Natural killer cell (primary cell): ENCODE measurements around the gene GNG7. TPM values are rescaled to one million over a fixed set of nuclear protein-coding genes. Genes with fewer than 3 reads are reported as not detected.

Experiments used
- ATAC-seq, 3 donors: fragments of 150-1000 bp in 2 of 3; fragments of 200-7000 bp in 1 of 3; cut with Tn5 transposase; 1 replicate in 1 of 3; 2 replicates in 2 of 3; pipeline ENCODE4 v1.10.0; 2021; ENCODE audit warnings: mild to moderate bottlenecking in 2 of 3, moderate library complexity in 2 of 3
- DNase-seq, 2 donors: peaks; one replicate each; pipeline versions ENCODE4 v3.0.0 to v3.0.0-alpha.2; 2013 to 2021; ENCODE audit warnings: mixed read lengths in 1 of 2
- H3K27ac ChIP-seq: one replicate; pipeline ENCODE4 v1.5.1; 2013; ENCODE audit warnings: mild to moderate bottlenecking, low read length
- H3K27me3 ChIP-seq: one replicate; pipeline ENCODE4 v1.6.1; 2013; ENCODE audit warnings: low read length; ENCODE audit not compliant: control insufficient read depth, insufficient read depth
- H3K36me3 ChIP-seq: one replicate; pipeline ENCODE4 v1.6.1; 2013; ENCODE audit warnings: low read length; ENCODE audit not compliant: control insufficient read depth, insufficient read depth
- H3K4me1 ChIP-seq: one replicate; pipeline ENCODE4 v1.6.1; 2013; ENCODE audit warnings: low read length; ENCODE audit not compliant: control insufficient read depth, insufficient read depth
- H3K4me3 ChIP-seq: one replicate; pipeline ENCODE4 v1.5.1; 2013; ENCODE audit warnings: low read length
- H3K9me3 ChIP-seq: one replicate; pipeline ENCODE4 v1.6.1; 2013; ENCODE audit warnings: low read length; ENCODE audit not compliant: control insufficient read depth, insufficient read depth
- H3K27ac Mint-ChIP-seq, 2 donors: one replicate each; pipeline ENCODE4 v1.8.0; 2022; ENCODE audit warnings: mild to moderate bottlenecking in 2 of 2, mixed read lengths in 2 of 2, moderate library complexity in 1 of 2
- H3K27me3 Mint-ChIP-seq, 2 donors: one replicate each; pipeline ENCODE4 v1.8.0; 2022; ENCODE audit warnings: low read depth in 2 of 2, mixed read lengths in 2 of 2
- H3K36me3 Mint-ChIP-seq: one replicate; pipeline ENCODE4 v1.8.0; 2022; ENCODE audit warnings: mixed read lengths
- H3K4me1 Mint-ChIP-seq, 2 donors: one replicate each; pipeline ENCODE4 v1.8.0; 2022; ENCODE audit warnings: mixed read lengths in 2 of 2
- H3K4me3 Mint-ChIP-seq: one replicate; pipeline ENCODE4 v1.8.0; 2022; ENCODE audit warnings: mild to moderate bottlenecking, moderate library complexity, mixed read lengths
- H3K9me3 Mint-ChIP-seq, 2 donors: one replicate each; pipeline ENCODE4 v1.8.0; 2022; ENCODE audit warnings: mixed read lengths in 2 of 2
- CTCF ChIP-seq: fragments of 200-600 bp; IDR thresholded peaks from one replicate; pipeline ENCODE4 v1.8.0; 2022; ENCODE audit warnings: antibody characterized with exemption
- WGBS: methylation state at CpG from one replicate; pipeline ENCODE4 v1.1.7; 2013; ENCODE audit warnings: missing lambda C conversion rate; ENCODE audit not compliant: insufficient coverage; 5-methylcytosine and 5-hydroxymethylcytosine counted together
- intact Hi-C: fragments of 100-400 bp; cut with micrococcal nuclease; formaldehyde crosslinking; loops from one replicate; pipeline ENCODE4 v1.14.2; 2022
- total RNA-seq, 4 donors: library from RNA; stranded (reverse); fragments of 120-200 nt in 1 of 4; gene quantifications; one replicate each; pipeline versions ENCODE4 v1.2.3 to v1.2.4, GENCODE V29; 2013 to 2022

GNG7 gene
- total RNA-seq, 3 donors from 2014 or later (not counting 1 experiment from before 2014, with no cell fraction given), result 0.75 to 4.8 (median 1.5) TPM

DNA sequence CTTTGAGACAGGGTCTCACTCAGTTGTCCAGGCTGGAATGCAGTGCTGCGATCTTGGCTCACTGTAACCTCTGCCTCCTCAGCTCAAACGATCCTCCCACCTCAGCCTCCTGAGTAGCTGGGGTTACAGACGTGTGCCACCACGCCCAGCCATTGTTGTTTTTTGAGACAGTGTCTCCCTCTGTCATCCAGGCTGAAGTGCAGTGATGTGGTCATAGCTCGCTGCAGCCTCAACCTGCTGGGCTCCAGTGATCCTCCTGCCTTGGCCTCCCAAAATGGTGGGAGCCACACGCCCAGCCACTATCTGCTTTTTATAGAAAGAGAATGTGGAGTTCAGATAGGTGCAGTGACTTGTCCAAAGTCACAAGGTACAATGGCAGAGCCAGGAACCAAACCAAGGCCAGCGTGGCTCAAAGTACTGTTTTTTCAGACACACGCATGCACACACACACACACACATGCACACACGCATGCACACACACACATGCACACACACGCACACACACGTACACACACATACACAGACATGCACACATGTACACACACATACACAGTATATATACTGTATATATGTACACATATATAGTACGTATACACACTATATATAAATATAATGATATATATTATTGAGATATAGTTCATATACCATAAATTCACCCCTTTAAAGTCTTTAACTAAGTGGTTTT lies 220.0 kb downstream of the GNG7 start:
- Histone ChIP-seq H3K27me3 (no peaks in the 10 kb centered on the region), H3K4me1 (peaks cover 24% of the 10 kb centered on the region), H3K4me3 (no peak overlapping the region), H3K9me3 (peaks cover 8% of the 10 kb centered on the region), H3K27ac (no peak overlapping the region), H3K36me3 (peaks cover 3% of the 10 kb centered on the region)
- peaks cover 0 to 3% of the 10 kb centered on the region in 2 donors for H3K9me3 Mint-ChIP-seq
- peaks cover 12 to 21% of the 10 kb centered on the region in 2 donors for H3K4me1 Mint-ChIP-seq
- H3K27ac Mint-ChIP-seq, result no peak overlapping the region
- 87% methylated on average over 9 of the region's 12 CpGs for WGBS
- no peaks in the 10 kb centered on the region for H3K27me3 Mint-ChIP-seq
- DNase-seq (no peak), ATAC-seq (no peak)
- no peak for TF ChIP-seq CTCF
- H3K4me3 Mint-ChIP-seq, result no peak overlapping the region
- no peaks in the 10 kb centered on the region for H3K36me3 Mint-ChIP-seq
- intact Hi-C loops, result no loop called here

DNA sequence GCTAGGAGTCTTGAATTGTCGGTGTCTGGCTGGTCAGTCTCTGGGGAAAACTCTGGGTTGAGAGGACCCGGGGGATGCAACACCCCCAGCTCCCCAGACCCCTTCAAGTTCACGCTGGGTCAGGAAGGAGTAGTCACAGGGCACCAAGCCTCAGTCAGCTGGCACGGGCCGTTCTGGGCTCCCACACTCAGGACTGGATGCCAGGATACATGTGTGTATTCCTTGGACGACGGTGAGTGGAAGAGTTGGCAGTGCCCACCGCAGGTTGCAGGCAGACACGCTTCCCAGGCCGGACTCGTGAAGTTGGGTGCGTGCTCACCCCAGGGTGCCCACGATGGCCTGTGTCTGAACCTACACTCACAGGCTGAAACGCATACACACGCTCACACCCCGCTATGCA lies 221.0 kb downstream of the GNG7 start:
- H3K4me3 Mint-ChIP-seq, result no peak overlapping the region
- peaks cover 31% of the 10 kb centered on the region for H3K4me1 ChIP-seq
- no peaks in the 10 kb centered on the region for H3K36me3 Mint-ChIP-seq
- peak overlapping the region in 1 of 2 donors; percentile 26 for H3K27ac Mint-ChIP-seq
- TF ChIP-seq CTCF, result no peak
- H3K4me3 ChIP-seq, result no peak overlapping the region
- H3K9me3 ChIP-seq, result peaks cover 8% of the 10 kb centered on the region
- H3K9me3 Mint-ChIP-seq, result peaks cover 0 to 3% of the 10 kb centered on the region in 2 donors
- H3K27me3 Mint-ChIP-seq, result no peaks in the 10 kb centered on the region
- DNase-seq (no peak), ATAC-seq (no peak)
- H3K4me1 Mint-ChIP-seq, result peaks cover 16 to 32% of the 10 kb centered on the region in 2 donors
- WGBS, result 97% methylated on average over 16 of the region's 16 CpGs
- intact Hi-C loops, result no loop called here
- no peak overlapping the region for H3K27ac ChIP-seq
- no peaks in the 10 kb centered on the region for H3K27me3 ChIP-seq
- H3K36me3 ChIP-seq, result peaks cover 3% of the 10 kb centered on the region

DNA sequence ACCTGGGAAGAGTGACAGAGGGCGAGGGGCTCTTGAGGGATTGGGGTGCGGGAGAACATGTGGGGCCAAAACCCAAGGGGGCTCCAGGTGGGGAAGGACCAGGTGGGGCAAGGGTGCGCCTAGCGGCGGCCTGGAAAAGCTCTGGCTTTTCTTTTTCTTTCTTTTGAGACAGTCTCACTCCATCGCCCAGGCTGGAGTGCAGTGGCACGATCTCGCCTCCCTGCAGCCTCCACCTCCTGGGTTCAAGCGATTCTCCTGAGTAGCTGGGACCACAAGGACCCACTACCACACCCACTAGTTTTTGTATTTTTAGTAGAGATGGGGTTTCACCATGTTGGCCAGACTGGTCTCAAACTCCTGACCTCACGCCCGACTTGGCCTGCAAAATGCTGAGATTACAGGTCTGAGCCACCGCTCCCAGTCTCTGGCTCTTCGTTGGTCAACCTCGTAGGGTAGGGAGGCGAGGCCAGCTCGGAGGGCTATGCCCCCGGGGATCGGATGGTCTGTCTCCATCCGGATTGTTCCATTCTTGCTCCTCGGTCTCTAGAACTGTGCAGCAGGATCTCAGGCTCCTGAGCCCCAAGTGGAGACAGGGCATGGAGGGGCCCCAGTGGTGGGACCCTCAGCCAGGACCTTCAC lies 222.8 kb downstream of the GNG7 start:
- no peak for TF ChIP-seq CTCF
- Mint-ChIP-seq H3K36me3 (no peaks in the 10 kb centered on the region), H3K9me3 (peaks cover 0 to 3% of the 10 kb centered on the region in 2 donors), H3K27ac (peak overlapping the region; percentile 96 to 98), H3K27me3 (no peaks in the 10 kb centered on the region), H3K4me3 (peak overlapping the region; percentile 97), H3K4me1 (peaks cover 27 to 49% of the 10 kb centered on the region in 2 donors)
- Histone ChIP-seq H3K4me1 (peaks cover 41% of the 10 kb centered on the region), H3K36me3 (peaks cover 3% of the 10 kb centered on the region), H3K9me3 (peaks cover 8% of the 10 kb centered on the region), H3K27me3 (no peaks in the 10 kb centered on the region), H3K4me3 (peak overlapping the region; percentile 93), H3K27ac (peak overlapping the region; percentile 88)
- WGBS, result 74% methylated on average over 19 of the region's 20 CpGs
- intact Hi-C loops, result loop anchor here (5.0 kb wide), 1 partner anchor 73 kb away; no protein-coding TSS in a partner anchor
- no peak for DNase-seq
- no peak for ATAC-seq
